ENCODE data around the gene ZACN.

The ZACN gene

DNA sequence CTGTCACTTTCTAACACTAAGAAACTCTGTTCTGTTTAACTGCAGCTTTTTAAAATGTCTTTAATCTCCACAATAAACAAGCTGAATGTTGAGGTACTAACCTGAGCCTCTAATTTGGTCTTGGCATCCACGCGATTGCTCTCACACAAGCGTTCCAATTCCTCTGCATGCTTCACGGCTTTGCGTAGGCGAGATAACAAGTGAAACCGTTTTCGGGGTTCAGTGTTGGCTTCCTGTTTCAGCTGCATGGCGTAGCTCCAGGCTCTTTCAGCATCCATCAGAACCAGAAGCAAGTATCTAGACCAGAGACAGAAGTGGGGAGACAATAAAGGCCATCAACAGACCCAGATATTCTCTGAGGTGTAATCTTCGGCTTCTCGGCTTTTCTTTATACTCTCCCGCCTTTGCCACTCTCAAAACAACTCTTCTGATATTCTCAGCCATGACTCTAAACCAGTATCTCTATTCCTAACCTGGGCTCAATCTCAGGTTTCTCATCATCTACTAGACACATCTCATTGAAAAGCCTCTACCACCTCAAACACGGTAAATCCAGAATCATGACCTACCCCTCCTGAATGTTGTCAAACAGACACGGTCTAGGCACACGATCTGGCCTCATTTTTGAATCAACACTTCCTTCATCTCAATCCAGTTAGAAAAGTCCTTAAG, 15.0 kb upstream of the ZACN start:
- Histone ChIP-seq H3K4me1 (ENCODE audit: control insufficient read depth, low read depth, low read length) (no peaks in the 10 kb centered on the region), H3K9ac (ENCODE audit: low read length) (no peak overlapping the region), H3K36me3 (ENCODE audit: control insufficient read depth, low read depth, low read length) (peaks cover 81% of the 10 kb centered on the region), H3K27me3 (ENCODE audit: control insufficient read depth, insufficient read depth, low read length) (no peaks in the 10 kb centered on the region), H3K4me3 (ENCODE audit: low read length) (no peak overlapping the region), H3K9me3 (ENCODE audit: control insufficient read depth, low read depth, low read length) (no peaks in the 10 kb centered on the region), H3K27ac (ENCODE audit: low read length) (no peak overlapping the region)

DNA sequence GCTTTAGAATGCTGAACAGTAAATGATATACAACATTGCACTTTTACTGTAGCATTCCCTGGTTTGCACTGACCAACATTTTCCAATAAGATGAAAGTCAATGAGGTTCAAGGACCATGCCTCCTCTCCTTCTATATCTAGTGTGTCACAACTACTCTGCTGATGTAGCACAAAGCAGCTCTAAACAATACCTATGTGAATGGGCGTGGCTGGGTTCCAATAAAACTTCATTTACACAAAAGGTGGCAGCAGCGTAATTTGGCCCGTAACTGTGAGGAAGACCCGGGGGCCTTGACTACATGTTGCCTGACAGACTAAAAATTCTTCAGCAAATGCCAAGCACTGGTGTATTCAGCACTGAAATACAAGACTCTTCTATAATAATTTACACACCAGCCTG, 13.2 kb upstream of the ZACN start:
- Histone ChIP-seq H3K9me3 (ENCODE audit: control insufficient read depth, low read depth, low read length) (no peaks in the 10 kb centered on the region), H3K36me3 (ENCODE audit: control insufficient read depth, low read depth, low read length) (peaks cover 71% of the 10 kb centered on the region), H3K4me3 (ENCODE audit: low read length) (no peak overlapping the region), H3K4me1 (ENCODE audit: control insufficient read depth, low read depth, low read length) (peaks cover under 1% of the 10 kb centered on the region), H3K9ac (ENCODE audit: low read length) (no peak overlapping the region), H3K27me3 (ENCODE audit: control insufficient read depth, insufficient read depth, low read length) (no peaks in the 10 kb centered on the region), H3K27ac (ENCODE audit: low read length) (no peak overlapping the region)

DNA sequence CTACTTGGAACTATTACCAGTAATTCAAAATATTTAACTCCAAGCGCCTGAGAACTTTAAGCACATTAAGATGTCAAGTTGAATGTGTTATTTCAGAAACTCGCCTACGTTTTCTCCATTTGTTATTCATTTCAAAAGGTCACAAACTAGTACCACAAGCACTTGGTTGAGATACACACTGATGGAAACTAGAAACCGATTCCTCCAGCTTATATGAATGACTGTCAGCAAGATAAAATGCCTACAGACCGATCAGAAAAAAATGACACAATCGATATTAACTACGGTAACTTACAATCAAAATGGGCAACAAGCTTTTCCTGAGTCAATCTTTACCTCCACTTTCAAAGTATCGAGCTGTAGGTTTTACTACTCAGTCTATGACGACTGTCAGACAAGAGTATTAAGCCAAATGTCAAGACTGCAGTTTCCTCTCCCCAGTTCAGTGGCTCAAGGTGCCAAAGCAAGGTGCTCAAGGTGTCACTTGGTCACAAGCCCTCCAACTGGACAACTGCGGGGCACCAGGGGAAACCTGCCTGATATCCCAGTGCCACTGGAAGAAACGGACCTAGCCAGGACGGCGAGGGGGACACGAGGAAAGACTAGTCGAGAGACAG, 7.3 kb upstream of the ZACN start:
- Histone ChIP-seq H3K36me3 (ENCODE audit: control insufficient read depth, low read depth, low read length) (peaks cover 21% of the 10 kb centered on the region), H3K27ac (ENCODE audit: low read length) (peak overlapping the region; percentile 47), H3K9me3 (ENCODE audit: control insufficient read depth, low read depth, low read length) (no peaks in the 10 kb centered on the region)

DNA sequence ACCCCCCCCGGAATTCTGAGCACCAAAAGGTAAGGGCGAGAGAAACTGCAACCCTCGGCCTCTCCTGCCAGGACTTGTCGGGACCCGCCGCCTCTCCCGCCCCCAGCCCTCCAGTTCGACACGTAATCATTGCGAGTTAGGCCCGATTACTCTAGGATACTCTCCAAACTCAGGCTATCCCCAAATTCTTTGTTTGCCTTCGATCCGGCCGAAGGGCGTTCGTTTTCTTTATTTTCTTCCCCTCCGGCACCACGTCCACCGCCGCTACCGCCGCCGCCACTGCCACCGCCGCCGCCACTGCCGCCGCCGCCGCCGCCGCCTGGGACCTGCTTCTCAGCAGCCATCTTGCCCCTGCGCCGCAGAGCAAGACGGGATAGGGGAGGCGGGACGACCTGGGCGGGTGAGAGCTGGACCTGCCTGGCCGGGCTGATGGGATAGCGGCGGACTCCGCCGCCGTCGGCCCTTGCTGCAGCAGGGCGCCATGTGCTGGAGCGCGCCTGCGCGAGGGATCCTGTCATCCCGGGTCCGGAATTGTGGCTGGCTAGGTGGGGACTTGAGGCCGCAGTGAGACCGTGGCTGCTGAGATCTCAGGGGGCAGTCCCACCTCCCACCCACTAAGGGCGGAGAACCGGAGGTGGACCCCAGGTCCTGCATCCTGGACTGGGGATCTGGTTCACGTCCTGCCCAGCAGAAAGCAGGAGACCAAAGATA, 6.7 kb upstream of the ZACN start, which contains the start of gene SRP68:
Gene SRP68 (minus strand): TSS at position 370 of the 711 bp plus-strand sequence. CDS start 26 bp downstream, at position 344.
- peak within 1 kb of the TSS; percentile 47 for H3K27ac ChIP-seq (ENCODE audit: low read length)
- H3K9me3 ChIP-seq (ENCODE audit: control insufficient read depth, low read depth, low read length), result no peaks in the 10 kb centered on the region
- H3K27me3 ChIP-seq (ENCODE audit: control insufficient read depth, insufficient read depth, low read length), result peaks cover 46% of the 10 kb centered on the region
- H3K9ac ChIP-seq (ENCODE audit: low read length), result peak within 1 kb of the TSS; percentile 88
- peaks cover 15% of the 10 kb centered on the region for H3K36me3 ChIP-seq (ENCODE audit: control insufficient read depth, low read depth, low read length)
- H3K4me1 ChIP-seq (ENCODE audit: control insufficient read depth, low read depth, low read length), result peaks cover 24% of the 10 kb centered on the region
- H3K4me3 ChIP-seq (ENCODE audit: low read length), result peak within 1 kb of the TSS; percentile 95

More for the DNA sequence above, 7.3 kb upstream of the ZACN start:
- Histone ChIP-seq H3K9ac (ENCODE audit: low read length) (peak overlapping the region; percentile 88), H3K27me3 (ENCODE audit: control insufficient read depth, insufficient read depth, low read length) (peaks cover 40% of the 10 kb centered on the region), H3K4me3 (ENCODE audit: low read length) (peak overlapping the region; percentile 95), H3K4me1 (ENCODE audit: control insufficient read depth, low read depth, low read length) (peaks cover 19% of the 10 kb centered on the region)

DNA sequence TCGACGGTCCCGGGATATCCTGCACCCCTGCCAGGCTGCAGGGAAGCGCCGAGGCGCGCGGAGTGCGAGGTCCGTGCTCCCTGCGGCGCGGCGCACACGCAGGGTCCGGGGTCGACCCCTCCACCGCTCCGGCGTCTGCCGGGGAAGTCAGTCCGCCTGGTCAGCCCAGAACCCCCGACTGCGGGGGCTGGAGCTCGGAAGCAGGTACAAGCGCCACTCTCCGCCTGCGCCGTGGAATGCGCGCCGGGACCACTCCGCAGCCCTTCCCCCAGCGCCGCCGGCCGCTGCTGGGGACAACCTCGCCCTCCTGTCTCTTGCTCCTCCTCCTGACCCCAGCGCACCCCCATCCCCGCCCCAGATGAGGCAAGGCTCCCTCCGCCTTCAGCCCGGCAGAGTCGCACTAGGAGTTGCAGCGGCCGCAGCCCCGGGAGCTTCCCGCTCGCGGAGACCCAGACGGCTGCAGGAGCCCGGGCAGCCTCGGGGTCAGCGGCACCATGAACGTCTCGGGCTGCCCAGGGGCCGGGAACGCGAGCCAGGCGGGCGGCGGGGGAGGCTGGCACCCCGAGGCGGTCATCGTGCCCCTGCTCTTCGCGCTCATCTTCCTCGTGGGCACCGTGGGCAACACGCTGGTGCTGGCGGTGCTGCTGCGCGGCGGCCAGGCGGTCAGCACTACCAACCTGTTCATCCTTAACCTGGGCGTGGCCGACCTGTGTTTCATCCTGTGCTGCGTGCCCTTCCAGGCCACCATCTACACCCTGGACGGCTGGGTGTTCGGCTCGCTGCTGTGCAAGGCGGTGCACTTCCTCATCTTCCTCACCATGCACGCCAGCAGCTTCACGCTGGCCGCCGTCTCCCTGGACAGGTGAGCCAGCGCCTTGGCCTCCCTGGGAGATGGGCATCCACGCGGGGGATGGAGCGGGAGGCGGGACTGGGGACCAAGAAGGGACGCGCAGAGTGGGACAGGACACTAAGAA, 4.3 kb upstream of the ZACN start, which contains the start of gene GALR2:
Gene GALR2 (plus strand): TSS at position 392 of the 974 bp plus-strand sequence. CDS start 103 bp downstream, at position 495.
- peaks cover 30% of the 10 kb centered on the region for H3K4me1 ChIP-seq (ENCODE audit: control insufficient read depth, low read depth, low read length)
- H3K4me3 ChIP-seq (ENCODE audit: low read length), result peak within 1 kb of the TSS; percentile 36
- peaks cover 70% of the 10 kb centered on the region for H3K27me3 ChIP-seq (ENCODE audit: control insufficient read depth, insufficient read depth, low read length)
- H3K9ac ChIP-seq (ENCODE audit: low read length), result no peak within 1 kb of the TSS
- no peak within 1 kb of the TSS for H3K27ac ChIP-seq (ENCODE audit: low read length)
- H3K36me3 ChIP-seq (ENCODE audit: control insufficient read depth, low read depth, low read length), result peaks cover 3% of the 10 kb centered on the region
- no peaks in the 10 kb centered on the region for H3K9me3 ChIP-seq (ENCODE audit: control insufficient read depth, low read depth, low read length)

DNA sequence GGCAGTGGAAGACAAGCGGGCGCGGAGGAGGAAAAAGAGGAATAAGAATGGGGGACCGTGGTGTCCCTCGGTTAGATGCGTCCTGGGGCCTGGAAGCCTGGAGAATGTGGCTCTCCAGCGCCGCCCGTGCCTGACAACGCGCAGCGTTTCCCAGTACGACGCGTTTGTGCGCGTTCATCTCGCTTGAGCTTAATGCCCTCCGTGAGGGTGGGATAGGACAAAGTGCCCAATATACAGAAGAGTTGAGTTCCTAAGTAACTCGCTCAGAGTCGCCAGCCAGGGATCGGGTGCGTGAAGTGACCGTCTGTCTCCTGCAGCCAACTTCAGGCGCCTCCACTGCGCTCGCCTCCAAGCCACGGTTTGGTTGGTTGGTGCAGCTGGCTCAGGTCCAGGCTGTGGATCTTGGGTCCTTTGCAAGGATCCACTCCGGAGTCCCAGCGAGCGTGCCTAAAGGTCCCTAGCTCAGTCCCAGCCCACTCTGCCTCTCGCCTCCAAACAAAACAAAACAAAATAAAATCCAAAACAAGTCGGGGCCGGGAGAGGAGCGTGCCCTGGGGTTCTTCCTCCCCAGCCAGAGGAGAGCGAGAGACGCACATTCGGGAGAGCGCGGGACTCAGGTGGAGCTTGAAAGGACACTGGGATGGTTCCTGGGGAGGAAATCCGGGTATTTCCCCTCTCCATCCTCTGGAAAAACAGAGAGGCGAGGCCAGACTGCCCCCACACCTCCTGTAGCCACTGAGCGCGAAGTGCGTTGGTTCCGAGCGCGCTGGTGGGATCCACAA, 3.4 kb upstream of the ZACN start:
- Histone ChIP-seq H3K27me3 (ENCODE audit: control insufficient read depth, insufficient read depth, low read length) (peaks cover 79% of the 10 kb centered on the region), H3K27ac (ENCODE audit: low read length) (no peak overlapping the region), H3K9ac (ENCODE audit: low read length) (no peak overlapping the region), H3K9me3 (ENCODE audit: control insufficient read depth, low read depth, low read length) (no peaks in the 10 kb centered on the region), H3K4me1 (ENCODE audit: control insufficient read depth, low read depth, low read length) (peaks cover 39% of the 10 kb centered on the region), H3K4me3 (ENCODE audit: low read length) (peak overlapping the region; percentile 36), H3K36me3 (ENCODE audit: control insufficient read depth, low read depth, low read length) (no peaks in the 10 kb centered on the region)

DNA sequence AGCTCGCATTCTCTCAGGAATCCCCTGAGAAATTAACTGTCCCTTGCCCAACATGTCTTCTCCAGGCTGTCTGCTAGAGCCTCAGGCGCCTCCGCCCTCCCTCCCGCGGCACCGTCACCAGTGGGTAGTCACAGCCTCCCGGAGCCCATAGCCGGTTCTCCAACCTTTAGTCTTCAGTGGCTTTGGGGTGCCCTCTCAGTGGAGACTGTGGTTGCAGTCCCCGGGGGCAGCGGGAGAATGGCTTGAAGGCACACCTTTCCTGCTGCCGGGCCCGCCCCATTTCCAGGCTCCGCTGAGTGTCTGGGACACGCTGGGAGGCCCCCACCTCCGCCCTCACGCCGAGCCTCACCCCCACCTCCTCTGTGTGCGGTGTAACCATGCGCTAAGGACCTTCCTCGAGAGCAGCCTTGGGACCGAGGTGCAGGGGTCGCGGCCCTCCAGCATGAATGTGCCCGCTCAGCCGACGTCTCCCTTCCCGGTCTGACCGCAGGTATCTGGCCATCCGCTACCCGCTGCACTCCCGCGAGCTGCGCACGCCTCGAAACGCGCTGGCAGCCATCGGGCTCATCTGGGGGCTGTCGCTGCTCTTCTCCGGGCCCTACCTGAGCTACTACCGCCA, 2.7 kb upstream of the ZACN start:
- Histone ChIP-seq H3K27ac (ENCODE audit: low read length) (no peak overlapping the region), H3K4me1 (ENCODE audit: control insufficient read depth, low read depth, low read length) (peaks cover 40% of the 10 kb centered on the region), H3K9ac (ENCODE audit: low read length) (no peak overlapping the region), H3K9me3 (ENCODE audit: control insufficient read depth, low read depth, low read length) (no peaks in the 10 kb centered on the region), H3K4me3 (ENCODE audit: low read length) (peak overlapping the region; percentile 45), H3K27me3 (ENCODE audit: control insufficient read depth, insufficient read depth, low read length) (peaks cover 85% of the 10 kb centered on the region), H3K36me3 (ENCODE audit: control insufficient read depth, low read depth, low read length) (no peaks in the 10 kb centered on the region)

DNA sequence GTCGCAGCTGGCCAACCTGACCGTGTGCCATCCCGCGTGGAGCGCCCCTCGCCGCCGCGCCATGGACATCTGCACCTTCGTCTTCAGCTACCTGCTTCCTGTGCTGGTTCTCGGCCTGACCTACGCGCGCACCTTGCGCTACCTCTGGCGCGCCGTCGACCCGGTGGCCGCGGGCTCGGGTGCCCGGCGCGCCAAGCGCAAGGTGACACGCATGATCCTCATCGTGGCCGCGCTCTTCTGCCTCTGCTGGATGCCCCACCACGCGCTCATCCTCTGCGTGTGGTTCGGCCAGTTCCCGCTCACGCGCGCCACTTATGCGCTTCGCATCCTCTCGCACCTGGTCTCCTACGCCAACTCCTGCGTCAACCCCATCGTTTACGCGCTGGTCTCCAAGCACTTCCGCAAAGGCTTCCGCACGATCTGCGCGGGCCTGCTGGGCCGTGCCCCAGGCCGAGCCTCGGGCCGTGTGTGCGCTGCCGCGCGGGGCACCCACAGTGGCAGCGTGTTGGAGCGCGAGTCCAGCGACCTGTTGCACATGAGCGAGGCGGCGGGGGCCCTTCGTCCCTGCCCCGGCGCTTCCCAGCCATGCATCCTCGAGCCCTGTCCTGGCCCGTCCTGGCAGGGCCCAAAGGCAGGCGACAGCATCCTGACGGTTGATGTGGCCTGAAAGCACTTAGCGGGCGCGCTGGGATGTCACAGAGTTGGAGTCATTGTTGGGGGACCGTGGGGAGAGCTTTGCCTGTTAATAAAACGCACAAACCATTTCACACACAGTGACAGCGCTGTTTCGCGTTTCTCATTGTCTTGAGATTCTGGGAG, 2.0 kb upstream of the ZACN start:
- Histone ChIP-seq H3K4me1 (ENCODE audit: control insufficient read depth, low read depth, low read length) (peaks cover 35% of the 10 kb centered on the region), H3K27ac (ENCODE audit: low read length) (no peak overlapping the region), H3K9me3 (ENCODE audit: control insufficient read depth, low read depth, low read length) (no peaks in the 10 kb centered on the region), H3K9ac (ENCODE audit: low read length) (no peak overlapping the region), H3K27me3 (ENCODE audit: control insufficient read depth, insufficient read depth, low read length) (peaks cover 85% of the 10 kb centered on the region), H3K36me3 (ENCODE audit: control insufficient read depth, low read depth, low read length) (no peaks in the 10 kb centered on the region), H3K4me3 (ENCODE audit: low read length) (peak overlapping the region; percentile 45)

DNA sequence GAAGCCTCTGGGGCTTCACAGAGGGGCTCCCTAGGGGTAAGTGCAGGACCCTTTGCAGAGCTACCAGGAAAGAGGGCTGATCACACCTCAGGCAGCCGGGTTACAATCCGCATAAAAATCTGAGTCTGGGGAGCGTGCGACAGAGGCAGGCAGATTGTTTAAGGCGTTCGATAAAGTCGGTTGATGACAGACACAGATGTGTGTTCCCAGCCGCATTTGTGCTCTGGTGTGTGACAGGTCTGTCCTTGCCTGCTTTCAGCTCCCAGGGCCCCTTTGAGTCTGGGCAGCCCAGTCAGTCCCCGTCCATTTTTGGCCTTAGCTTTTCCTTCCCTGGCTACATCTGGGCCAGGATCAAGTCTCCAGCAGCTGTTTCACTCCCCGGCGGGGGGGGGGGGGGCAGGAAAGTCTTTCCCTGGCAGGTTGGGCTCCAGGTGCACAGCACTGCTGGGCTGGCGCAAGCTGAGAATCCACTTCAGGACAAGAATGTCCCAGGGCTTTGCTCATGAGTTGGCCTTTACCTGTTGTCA, 1.3 kb upstream of the ZACN start:
- Histone ChIP-seq H3K9me3 (ENCODE audit: control insufficient read depth, low read depth, low read length) (no peaks in the 10 kb centered on the region), H3K27me3 (ENCODE audit: control insufficient read depth, insufficient read depth, low read length) (peaks cover 85% of the 10 kb centered on the region), H3K27ac (ENCODE audit: low read length) (no peak overlapping the region), H3K9ac (ENCODE audit: low read length) (no peak overlapping the region), H3K4me3 (ENCODE audit: low read length) (no peak overlapping the region), H3K4me1 (ENCODE audit: control insufficient read depth, low read depth, low read length) (peaks cover 35% of the 10 kb centered on the region), H3K36me3 (ENCODE audit: control insufficient read depth, low read depth, low read length) (no peaks in the 10 kb centered on the region)
